ENCODE results near the gene ACTR2. TPM values are rescaled to one million over a fixed set of nuclear protein-coding genes. Genes with fewer than 3 reads are reported as not detected.
A peak's percentile ranks its signal among the peaks of the same experiment; 100 is the strongest.

The ACTR2 gene
- total and polyA plus RNA-seq, 9 of the 15 experiments (the other 6 are each of a cell fraction or from before 2014, with no cell fraction given), result 47.3 to 239 (median 108) TPM

- peak; percentile 92 for TF ChIP-seq TFE3 (CRISPR knock-in tag; IDR thresholded peaks at IDR 0.05)
- TF ChIP-seq ZNF395 (CRISPR knock-in tag; IDR thresholded peaks at IDR 0.05), result peak; percentile 68; the same call in 1 of the 2 replicates
- TF ChIP-seq MEF2D (tag; conservative IDR thresholded peaks at IDR 0.05; ENCODE audit: low read depth), result 0 out of 2 replicates have a peak, but pooled peaks have one; percentile 37
- TF ChIP-seq ATF1 (CRISPR knock-in tag; IDR thresholded peaks at IDR 0.05), result no peak
- TF ChIP-seq ATF1 (tag; IDR thresholded peaks at IDR 0.05), result peak; percentile 42; the same call in 1 of the 2 replicates
- TF ChIP-seq TSC22D4 (tag; IDR thresholded peaks at IDR 0.05), result no peak
- peak; percentile 63 for TF ChIP-seq CXXC5 (CRISPR knock-in tag; IDR thresholded peaks at IDR 0.05)
- no peak for TF ChIP-seq ZNF3 (CRISPR knock-in tag; IDR thresholded peaks at IDR 0.05)
- TF ChIP-seq RAD51 (IDR thresholded peaks at IDR 0.05; ENCODE audit: borderline replicate concordance, low read depth), result peak; percentile 75
- TF ChIP-seq NFE2L1 (tag; IDR thresholded peaks at IDR 0.05; ENCODE audit: borderline replicate concordance, low read depth), result 0 out of 2 replicates have a peak, but pooled peaks have one; percentile 11
- TF ChIP-seq POLR2A (conservative IDR thresholded peaks at IDR 0.05), result peak; percentile 46; the same call in 1 of the 2 replicates
- TF ChIP-seq SMARCA4 (IDR thresholded peaks at IDR 0.05), result peak; percentile 11; the same call in 1 of the 2 replicates
- no peak for TF ChIP-seq SREBF1 (IDR thresholded peaks at IDR 0.05; ENCODE audit: borderline replicate concordance, low read depth, low read length)
- no peak for TF ChIP-seq NUFIP1 (IDR thresholded peaks at IDR 0.05; ENCODE audit: partially characterized antibody)
- TF ChIP-seq HEY1 (CRISPR knock-in tag; IDR thresholded peaks at IDR 0.05; ENCODE audit: borderline replicate concordance), result no peak
- TF ChIP-seq ZNF212 (CRISPR knock-in tag; IDR thresholded peaks at IDR 0.05), result no peak
- TF ChIP-seq NR2F6 (CRISPR knock-in tag; IDR thresholded peaks at IDR 0.05), result no peak
- no peak for TF ChIP-seq ZFPM2 (CRISPR knock-in tag; IDR thresholded peaks at IDR 0.05)
- TF ChIP-seq ZBTB43 (CRISPR knock-in tag; IDR thresholded peaks at IDR 0.05), result no peak
- no peak for TF ChIP-seq MBD2 (IDR thresholded peaks at IDR 0.05; ENCODE audit: borderline replicate concordance, low read depth)
- TF ChIP-seq DEAF1 (CRISPR knock-in tag; IDR thresholded peaks at IDR 0.05), result no peak
- TF ChIP-seq ZNF766 (CRISPR knock-in tag; conservative IDR thresholded peaks at IDR 0.05), result peak; percentile 90
- 0 out of 2 replicates have a peak, but pooled peaks have one; percentile 54 for TF ChIP-seq CEBPB (tag; IDR thresholded peaks at IDR 0.05)
- TF ChIP-seq POLR2G (IDR thresholded peaks at IDR 0.05; ENCODE audit: low read depth, low read length), result no peak
- no peak for TF ChIP-seq RFX5 (IDR thresholded peaks at IDR 0.05; ENCODE audit: low read depth, low read length)
- no peak for TF ChIP-seq KLF6 (CRISPR knock-in tag; IDR thresholded peaks at IDR 0.05; ENCODE audit: borderline replicate concordance)
Observed at GRCh38 chr2:65231892-65232477, 4.4 kb downstream of the ACTR2 start (continued).

Data from K562 (cell line).